NB4 (cell line): ENCODE measurements around the gene CRYBB3.

Experiments used
- CTCF ChIP-seq: IDR thresholded peaks from one replicate; pipeline ENCODE4 v1.5.1; 2012; ENCODE audit warnings: low read depth, low read length
- POLR2A ChIP-seq: IDR thresholded peaks from 2 replicates; pipeline ENCODE4 v1.6.1; 2011; ENCODE audit warnings: mild to moderate bottlenecking; ENCODE audit not compliant: insufficient read length; ENCODE audit errors: extremely low read depth

- TF ChIP-seq CTCF (no peak), POLR2A (no peak)
Observed at GRCh38 chr22:25170426-25170980, 29.2 kb upstream of the CRYBB3 start.
